Suprapubic skin (tissue), 4 donors: ENCODE results near the gene UGT1A10.

Experiments
- CTCF ChIP-seq, 2 donors: fragments of 200-600 bp in 1 of 2; fragments of 450-650 bp in 1 of 2; sonication (generic) in 1 of 2; IDR thresholded peaks; one replicate each; pipeline ENCODE4 v1.5.1; 2016 to 2019; ENCODE audit warnings: antibody characterized with exemption in 2 of 2, mild to moderate bottlenecking in 1 of 2, moderate library complexity in 1 of 2
- EP300 ChIP-seq: sonication (generic); formaldehyde crosslinking; IDR thresholded peaks from one replicate; pipeline ENCODE4 v1.6.1; 2017; ENCODE audit warnings: antibody characterized with exemption
- POLR2A ChIP-seq, 2 donors: fragments of 450-650 bp; IDR thresholded peaks; one replicate each; pipeline ENCODE4 v1.6.1; 2017; ENCODE audit warnings: antibody characterized with exemption in 2 of 2, mild to moderate bottlenecking in 2 of 2, moderate library complexity in 2 of 2
- POLR2AphosphoS5 ChIP-seq, 3 donors: sonication (generic); formaldehyde crosslinking; IDR thresholded peaks; one replicate each; pipeline ENCODE4 v1.6.1; 2017; ENCODE audit warnings: antibody characterized with exemption in 3 of 3

DNA sequence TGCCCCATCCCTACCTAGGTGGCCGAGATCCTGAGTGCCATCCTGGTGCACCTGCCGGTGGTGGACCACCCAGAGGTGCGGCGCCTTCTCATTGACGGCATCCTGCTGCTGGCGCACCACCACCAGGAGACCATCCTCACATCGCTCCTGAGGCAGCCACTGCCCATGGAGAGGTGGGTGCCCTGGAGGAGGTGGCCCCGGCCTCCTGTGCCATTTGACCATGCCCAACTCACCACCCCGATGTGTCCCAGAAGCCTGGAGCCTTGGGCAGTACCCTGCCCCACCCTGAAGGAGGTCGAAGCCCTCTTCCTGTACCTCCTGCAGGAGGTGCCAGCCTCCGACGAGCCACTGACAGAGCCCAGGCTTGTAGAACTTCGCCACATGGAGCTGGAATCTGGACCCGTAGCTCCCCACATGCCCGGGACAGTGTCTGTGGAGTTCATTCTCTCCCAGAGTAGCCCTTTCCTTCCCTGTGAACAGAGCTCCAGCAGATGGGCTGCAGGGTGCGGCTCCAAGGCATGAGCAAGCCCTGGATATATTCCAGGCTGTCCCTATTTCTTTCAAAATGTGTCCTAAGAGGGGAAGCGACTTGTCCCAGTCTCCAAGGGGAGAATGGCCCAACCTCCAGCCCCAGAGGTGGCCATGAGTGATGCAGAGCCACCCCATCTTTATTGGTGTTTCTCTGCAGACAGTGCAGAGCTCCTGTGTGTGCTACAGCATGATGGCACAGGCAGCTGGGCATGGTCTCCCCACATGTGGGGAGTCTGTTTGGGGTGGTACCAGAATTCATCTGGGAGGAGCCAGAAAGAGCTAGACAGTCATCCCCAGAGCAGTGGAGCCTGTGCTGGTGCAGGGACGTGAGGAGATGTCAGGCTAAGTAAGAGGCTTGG, 183.9 kb downstream of the UGT1A10 start:
- no peak for TF ChIP-seq POLR2AphosphoS5 (IDR thresholded peaks at IDR 0.05)
- TF ChIP-seq POLR2A (IDR thresholded peaks at IDR 0.05), result no peak
- TF ChIP-seq CTCF (IDR thresholded peaks at IDR 0.05), result no peak
- no peak for TF ChIP-seq EP300
